ENCODE measurements around the gene HSDL2.
"Not testable (repeated sequence)": the region's sequence is repeated elsewhere in the genome, so short reads cannot be mapped to it uniquely, and the experiment has no call there.

HSDL2 gene

GRCh38 chr9:112380102-112380824, at the start of gene HSDL2:
Gene HSDL2, plus strand, starts transcription at chr9:112380108. Its CDS starts 56 bp downstream, at chr9:112380164.
- DNase-seq (ENCODE audit: low read depth, low spot score), result no peak

- DNase-seq (ENCODE audit: low read depth, low spot score), result no peak
These were observed 48.3 kb upstream of the HSDL2 start for GRCh38 chr9:112331674-112331952.

DNA sequence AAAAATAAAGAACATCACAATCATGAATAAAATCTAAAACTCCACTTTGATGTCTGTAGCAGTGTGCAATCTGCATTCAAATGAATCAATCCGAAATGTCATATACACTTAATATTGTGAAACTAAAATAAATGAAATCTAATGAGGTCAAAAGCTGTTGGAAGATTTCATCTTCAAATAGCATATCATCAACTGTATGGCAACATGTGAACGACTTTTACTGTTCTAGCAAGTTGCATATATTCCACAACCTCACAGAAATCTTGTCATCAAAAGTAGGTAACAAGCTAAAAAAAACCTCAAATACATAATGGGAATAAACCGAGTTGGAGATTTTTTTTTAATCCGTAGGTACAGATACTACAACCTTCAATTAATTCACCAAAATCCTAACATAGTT, 47.7 kb upstream of the HSDL2 start:
- no peak for DNase-seq (ENCODE audit: low read depth, low spot score)

- DNase-seq (ENCODE audit: low read depth, low spot score), result no peak
These were observed 47.3 kb upstream of the HSDL2 start for GRCh38 chr9:112332674-112332976.

- no peak for DNase-seq (ENCODE audit: low read depth, low spot score)
These were observed 46.8 kb upstream of the HSDL2 start, which contains the start of gene PTBP3 for GRCh38 chr9:112332977-112333638. Gene PTBP3, minus strand, starts transcription at chr9:112333619. Its CDS starts 35,754 bp downstream, at chr9:112297865.

GRCh38 chr9:112333639-112334431, 46.1 kb upstream of the HSDL2 start:
- DNase-seq (ENCODE audit: low read depth, low spot score), result no peak

GRCh38 chr9:112334432-112334841, 45.5 kb upstream of the HSDL2 start:
- DNase-seq (ENCODE audit: low read depth, low spot score), result no peak

DNA sequence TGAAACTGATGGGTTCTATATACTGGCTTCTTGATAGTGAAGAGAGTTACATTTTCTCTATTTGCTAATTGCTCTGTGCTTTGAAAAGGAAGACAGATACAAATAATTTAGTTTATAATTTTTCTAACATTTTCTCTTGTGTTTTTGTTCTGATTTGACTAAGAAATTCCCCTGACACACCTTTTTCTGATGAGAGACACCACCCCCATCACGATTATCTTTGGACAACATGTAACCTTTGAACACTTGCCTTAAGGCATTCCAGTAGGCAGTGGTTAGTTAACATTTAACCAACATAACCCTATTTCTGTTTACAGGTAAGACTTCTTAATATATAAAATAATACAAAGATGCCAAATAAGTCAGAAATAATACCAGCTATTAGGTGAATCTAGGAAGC, 42.4 kb upstream of the HSDL2 start:
- no peak for DNase-seq (ENCODE audit: low read depth, low spot score)

GRCh38 chr9:112338561-112338960, 41.3 kb upstream of the HSDL2 start:
- DNase-seq (ENCODE audit: low read depth, low spot score), result no peak

DNA sequence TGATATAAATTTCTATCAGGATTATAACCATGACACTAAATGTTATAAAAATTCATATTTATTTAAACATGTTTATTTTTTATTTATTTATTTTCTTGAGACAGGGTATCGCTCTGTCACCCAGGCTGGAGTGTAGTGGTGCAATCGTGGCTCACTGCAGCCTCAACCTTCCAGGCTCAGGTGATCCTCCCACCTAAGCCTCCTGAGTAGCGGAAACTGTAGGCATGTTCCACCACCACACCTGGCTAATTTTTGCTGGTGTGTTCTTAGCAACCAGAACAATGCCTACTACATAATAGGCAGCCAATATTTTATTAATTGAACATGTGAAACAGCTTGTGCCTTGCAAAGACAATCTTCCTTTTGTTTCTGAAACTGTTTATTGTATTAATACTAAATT, 40.0 kb upstream of the HSDL2 start:
- DNase-seq (ENCODE audit: low read depth, low spot score), result no peak

DNA sequence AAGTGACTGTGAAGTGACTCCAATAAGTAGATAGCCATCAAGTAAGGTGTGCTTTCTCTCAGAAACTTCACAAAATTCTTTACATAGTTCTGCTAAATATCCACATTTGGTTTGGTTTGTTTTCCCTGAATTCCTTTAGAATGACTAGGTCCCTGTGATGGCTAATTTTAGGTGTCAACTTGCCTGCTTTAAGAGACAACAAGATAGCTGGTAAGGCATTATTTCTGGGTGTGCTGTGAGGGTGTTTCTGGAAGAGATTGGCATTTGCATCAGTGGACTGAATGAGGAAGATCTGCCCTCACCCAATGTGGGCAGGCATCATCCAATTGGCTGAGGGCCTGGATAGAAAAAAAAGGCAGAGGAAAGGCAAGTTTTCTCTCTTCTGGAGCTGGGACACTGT, 38.2 kb upstream of the HSDL2 start:
- no peak for DNase-seq (ENCODE audit: low read depth, low spot score)

GRCh38 chr9:112348257-112349007, 31.5 kb upstream of the HSDL2 start:
- DNase-seq (ENCODE audit: low read depth, low spot score), result no peak

DNA sequence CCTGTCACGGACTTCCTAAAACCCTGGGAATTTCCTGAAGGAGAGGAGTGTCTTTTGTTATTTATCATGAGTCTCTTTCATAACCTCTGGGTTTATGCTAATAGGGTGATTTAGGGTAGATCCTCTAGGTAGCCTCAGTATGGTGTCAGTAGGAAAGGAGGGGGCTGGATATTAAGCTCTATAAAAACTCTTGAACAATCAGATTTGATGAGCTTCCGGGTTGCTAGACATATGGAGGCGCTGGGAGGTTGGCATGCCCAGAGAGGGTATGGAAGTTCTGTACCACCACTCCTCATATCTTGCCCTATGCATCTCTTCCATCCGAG, 30.9 kb upstream of the HSDL2 start:
- DNase-seq (ENCODE audit: low read depth, low spot score), result no peak

- DNase-seq (ENCODE audit: low read depth, low spot score), result no peak
These were observed 28.7 kb upstream of the HSDL2 start for GRCh38 chr9:112351184-112351583.

- DNase-seq (ENCODE audit: low read depth, low spot score), result no peak
These were observed 27.7 kb upstream of the HSDL2 start for GRCh38 chr9:112352209-112352608.

- DNase-seq (ENCODE audit: low read depth, low spot score), result no peak
These were observed 25.7 kb upstream of the HSDL2 start for GRCh38 chr9:112354081-112354743.

GRCh38 chr9:112355427-112355897, 24.4 kb upstream of the HSDL2 start:
- DNase-seq (ENCODE audit: low read depth, low spot score), result no peak

- no peak for DNase-seq (ENCODE audit: low read depth, low spot score)
These were observed 19.7 kb upstream of the HSDL2 start for GRCh38 chr9:112360047-112360804.

DNA sequence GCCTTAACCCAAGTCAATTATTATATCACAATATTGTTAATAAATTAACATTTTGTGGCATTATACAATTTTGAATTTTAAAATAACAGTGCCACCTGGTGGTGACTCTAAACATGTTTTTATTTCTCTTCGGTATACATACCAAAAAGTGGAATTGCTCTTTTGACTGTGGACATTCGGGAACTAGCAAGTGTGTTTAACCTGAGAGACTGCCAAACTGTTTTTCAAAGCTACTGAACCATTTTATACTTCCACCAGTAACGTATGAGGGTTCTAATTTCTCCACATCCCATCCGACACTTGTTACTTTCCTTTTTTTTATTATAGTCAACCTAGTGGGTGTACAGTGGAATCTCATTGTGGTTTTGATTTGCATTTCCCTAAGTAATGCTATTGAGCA, 18.3 kb upstream of the HSDL2 start:
- no peak for DNase-seq (ENCODE audit: low read depth, low spot score)

GRCh38 chr9:112364761-112365160, 15.1 kb upstream of the HSDL2 start:
- no peak for DNase-seq (ENCODE audit: low read depth, low spot score)

DNA sequence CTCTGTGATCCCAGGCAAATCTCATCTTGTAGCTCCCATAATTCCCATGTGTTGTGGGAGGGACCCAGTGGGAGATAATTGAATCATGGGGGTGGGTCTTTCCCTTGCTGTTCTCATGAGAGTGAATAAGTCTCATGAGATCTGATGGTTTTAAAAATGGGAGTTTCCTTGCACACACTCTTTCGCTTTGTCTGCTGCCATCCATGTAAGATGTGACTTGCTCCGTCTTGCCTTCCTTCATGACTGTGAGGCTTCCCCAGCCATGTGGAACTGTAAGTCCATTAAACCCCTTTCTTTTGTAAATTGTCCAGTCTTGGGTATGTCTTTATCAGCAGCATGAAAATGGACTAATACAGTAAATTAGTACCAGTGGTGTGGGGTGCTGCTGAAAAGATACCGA, 14.7 kb upstream of the HSDL2 start:
- DNase-seq (ENCODE audit: low read depth, low spot score), result not testable (repeated sequence)

All from iPS DF 19.7 (cell line).